Neuronal stem cell (in vitro differentiated cells): ENCODE measurements around the gene OBSCN.

Experiments used
- DNase-seq: peaks from one replicate; pipeline ENCODE4 v3.0.0-alpha.2; 2013; ENCODE audit warnings: low spot score
- H2AFZ ChIP-seq: one replicate; pipeline ENCODE4 v1.6.1; 2013; ENCODE audit warnings: mild to moderate bottlenecking, low read length, inconsistent platforms
- H2AK5ac ChIP-seq: 2 replicates; pipeline ENCODE4 v1.6.1; 2013; ENCODE audit warnings: low read depth, mild to moderate bottlenecking, inconsistent platforms, low read length, moderate library complexity, mixed read lengths
- H2BK120ac ChIP-seq: 2 replicates; pipeline ENCODE4 v1.6.1; 2013; ENCODE audit warnings: low read depth, mild to moderate bottlenecking, inconsistent platforms, low read length, moderate library complexity, mixed read lengths
- H2BK12ac ChIP-seq: one replicate; pipeline ENCODE4 v1.6.1; 2013; ENCODE audit warnings: low read length, inconsistent platforms
- H2BK15ac ChIP-seq: 2 replicates; pipeline ENCODE4 v1.6.1; 2013; ENCODE audit warnings: mild to moderate bottlenecking, low read length, inconsistent platforms, mixed read lengths
- H2BK5ac ChIP-seq: one replicate; pipeline ENCODE4 v1.6.1; 2013; ENCODE audit warnings: inconsistent platforms, mild to moderate bottlenecking, low read length, moderate library complexity
- H3K14ac ChIP-seq: one replicate; pipeline ENCODE4 v1.6.1; 2013; ENCODE audit warnings: low read length, inconsistent platforms
- H3K18ac ChIP-seq: 2 replicates; pipeline ENCODE4 v1.6.1; 2013; ENCODE audit warnings: low read length, inconsistent platforms
- H3K23ac ChIP-seq: 2 replicates; pipeline ENCODE4 v1.6.1; 2013; ENCODE audit warnings: low read depth, mild to moderate bottlenecking, mixed read lengths, low read length, inconsistent platforms; ENCODE audit not compliant: poor library complexity
- H3K27ac ChIP-seq: replicated peaks from 3 replicates; pipeline ENCODE4 v1.5.1; 2013; ENCODE audit warnings: low read length, inconsistent platforms
- H3K27me3 ChIP-seq, 3 experiments: 2 replicates each; pipeline ENCODE4 v1.6.1; 2013; ENCODE audit warnings: low read length in 3 of 3, mild to moderate bottlenecking in 2 of 3, inconsistent platforms in 1 of 3, low read depth in 1 of 3, mixed read lengths in 1 of 3, moderate library complexity in 1 of 3; ENCODE audit not compliant: control insufficient read depth in 3 of 3, insufficient read depth in 3 of 3
- H3K36me3 ChIP-seq, 2 donors: replicated peaks in 1 of 2; 2 replicates each; pipeline ENCODE4 v1.6.1; 2013; ENCODE audit warnings: low read length in 2 of 2; ENCODE audit not compliant: control insufficient read depth in 2 of 2, insufficient read depth in 2 of 2
- H3K4ac ChIP-seq: 2 replicates; pipeline ENCODE4 v1.6.1; 2013; ENCODE audit warnings: inconsistent platforms, mild to moderate bottlenecking, low read length, moderate library complexity
- H3K4me1 ChIP-seq, 2 donors: 1 replicate in 1 of 2; 2 replicates in 1 of 2; pipeline ENCODE4 v1.6.1; 2013; ENCODE audit warnings: low read length in 2 of 2, low read depth in 1 of 2; ENCODE audit not compliant: control insufficient read depth in 2 of 2, insufficient read depth in 1 of 2
- H3K4me2 ChIP-seq: one replicate; pipeline ENCODE4 v1.6.1; 2013; ENCODE audit warnings: mild to moderate bottlenecking, low read length, inconsistent platforms; ENCODE audit not compliant: insufficient read depth, poor library complexity, severe bottlenecking
- H3K4me3 ChIP-seq, 2 donors: 2 replicates each; pipeline ENCODE4 v1.5.1; 2013; ENCODE audit warnings: low read length in 2 of 2, mild to moderate bottlenecking in 2 of 2, inconsistent platforms in 1 of 2, moderate library complexity in 1 of 2
- H3K79me1 ChIP-seq: one replicate; pipeline ENCODE4 v1.6.1; 2013; ENCODE audit warnings: low read depth, mild to moderate bottlenecking, inconsistent platforms, low read length, moderate library complexity
- H3K9ac ChIP-seq: one replicate; pipeline ENCODE4 v1.6.1; 2013; ENCODE audit warnings: mild to moderate bottlenecking, low read depth, low read length, inconsistent platforms; ENCODE audit not compliant: poor library complexity
- H3K9me3 ChIP-seq, 2 donors: replicated peaks in 1 of 2; 2 replicates each; pipeline versions ENCODE3 to v1.6.1; 2013; ENCODE audit warnings: low read length in 2 of 2, mild to moderate bottlenecking in 2 of 2, inconsistent platforms in 1 of 2, low read depth in 1 of 2, mixed read lengths in 1 of 2, moderate library complexity in 1 of 2; ENCODE audit not compliant: control insufficient read depth in 2 of 2, insufficient read depth in 1 of 2
- H4K8ac ChIP-seq: one replicate; pipeline ENCODE4 v1.6.1; 2013; ENCODE audit warnings: low read depth, mild to moderate bottlenecking, inconsistent platforms, low read length, moderate library complexity
- H4K91ac ChIP-seq: one replicate; pipeline ENCODE4 v1.6.1; 2013; ENCODE audit warnings: low read length, low read depth, mild to moderate bottlenecking, inconsistent platforms; ENCODE audit not compliant: poor library complexity
- WGBS, 2 donors: extraction: QIAGEN DNeasy Blood & Tissue Kit; methylation state at CpG; one replicate each; pipeline ENCODE4 v1.1.7; 2013; ENCODE audit warnings: missing lambda C conversion rate in 2 of 2, mixed read lengths in 1 of 2; ENCODE audit not compliant: insufficient read length in 2 of 2, insufficient replicate concordance in 1 of 2; ENCODE audit errors: extremely low coverage in 2 of 2; 5-methylcytosine and 5-hydroxymethylcytosine counted together

Gene OBSCN

DNA sequence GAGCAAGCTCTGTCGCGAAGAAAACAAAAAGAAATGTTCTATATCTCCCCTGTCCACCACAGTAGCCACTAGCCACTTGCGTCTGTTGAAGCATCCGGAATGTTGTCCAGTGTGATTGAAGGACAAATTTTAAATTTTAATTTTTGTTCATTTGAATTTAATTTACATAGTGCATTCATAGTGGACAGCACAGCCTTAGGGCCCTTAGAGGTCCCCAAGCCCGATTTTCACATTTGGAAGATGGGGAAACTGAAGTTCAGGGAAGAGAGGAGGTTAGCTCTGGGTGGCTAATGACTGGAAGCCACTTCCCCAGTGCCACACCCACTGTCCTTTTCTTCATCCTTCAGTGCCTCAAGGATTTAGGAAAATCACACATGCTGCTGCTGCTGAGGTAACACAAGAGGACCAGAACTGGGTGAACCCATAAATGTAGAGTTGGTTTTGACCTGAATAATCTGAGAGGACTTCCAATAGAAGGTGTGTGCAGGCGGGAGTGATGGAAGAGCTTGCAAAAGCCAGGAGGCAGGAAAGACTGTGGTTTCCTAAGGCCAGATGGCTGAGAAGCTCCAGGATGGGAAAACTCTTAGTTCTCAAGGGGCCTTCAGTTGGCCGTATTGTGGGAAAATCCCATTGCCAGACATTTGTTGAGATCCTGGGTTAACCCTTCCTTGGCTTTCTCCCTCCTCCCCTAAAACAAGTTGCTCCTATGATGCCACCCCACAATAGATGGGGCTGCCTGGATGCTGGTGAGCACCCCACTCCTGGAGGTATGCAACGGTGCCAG is 149.2 kb downstream of the OBSCN start:
- no peak overlapping the region for H3K14ac ChIP-seq
- no peak overlapping the region for H2BK15ac ChIP-seq
- H3K18ac ChIP-seq, result no peak overlapping the region
- H3K27ac ChIP-seq, result no peak overlapping the region
- no peak overlapping the region for H2BK120ac ChIP-seq
- no peak overlapping the region for H4K8ac ChIP-seq
- no peak overlapping the region for H2BK12ac ChIP-seq
- H3K4me1 ChIP-seq, result peaks cover 0 to 2% of the 10 kb centered on the region in 2 donors
- H3K9me3 ChIP-seq, result peaks cover 0 to 9% of the 10 kb centered on the region in 2 donors
- H3K23ac ChIP-seq, result no peak overlapping the region
- H3K9ac ChIP-seq, result no peak overlapping the region
- H3K4me3 ChIP-seq, result no peak overlapping the region
- no peaks in the 10 kb centered on the region for H3K27me3 ChIP-seq
- no peaks in the 10 kb centered on the region for H3K79me1 ChIP-seq
- H2BK5ac ChIP-seq, result no peak overlapping the region
- H3K4me2 ChIP-seq, result no peak overlapping the region
- no peak overlapping the region for H2AFZ ChIP-seq
- H3K36me3 ChIP-seq, result peaks cover 0 to 5% of the 10 kb centered on the region in 2 donors
- no CpG with 5 or more reads among the region's 8 CpGs for WGBS, 2 donors
- H2AK5ac ChIP-seq, result no peak overlapping the region
- H4K91ac ChIP-seq, result no peak overlapping the region
- H3K4ac ChIP-seq, result no peak overlapping the region
- no peak for DNase-seq

DNA sequence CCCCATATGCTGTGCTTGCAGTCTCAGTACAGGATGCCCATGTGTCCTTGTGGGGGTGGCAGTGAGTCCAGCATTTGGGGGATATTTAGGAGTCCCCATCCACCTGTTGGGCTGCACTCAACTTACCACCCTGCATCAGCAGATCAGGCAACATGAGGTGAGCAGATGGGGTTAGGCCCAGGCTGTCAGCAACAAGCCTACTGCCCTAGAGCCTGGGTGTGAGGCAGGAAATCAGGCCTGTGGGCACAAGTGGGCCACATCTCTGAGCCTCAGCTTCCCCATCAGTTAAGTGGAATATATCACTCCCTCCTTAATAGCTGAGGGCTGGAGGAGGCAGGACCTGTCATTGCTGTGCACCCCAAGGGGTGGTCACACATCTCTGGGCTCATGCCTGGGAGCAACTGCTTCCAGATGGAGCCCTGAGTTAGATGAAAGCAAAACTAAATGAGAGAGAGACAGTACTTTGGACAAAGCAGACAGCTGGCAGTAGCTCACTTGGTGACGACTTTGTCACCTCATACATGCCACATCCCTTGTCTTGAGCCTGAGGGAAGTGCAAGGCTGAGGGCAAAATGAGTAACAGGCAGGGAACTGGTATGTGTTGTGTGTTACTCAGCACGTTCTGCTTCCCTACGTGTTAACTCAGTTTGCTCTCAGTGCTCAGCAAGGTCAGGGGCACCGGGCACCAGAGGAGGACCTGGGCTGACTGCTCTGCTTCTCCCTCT is 150.4 kb downstream of the OBSCN start:
- no peak for DNase-seq
- Histone ChIP-seq H3K9ac (no peak overlapping the region), H3K27ac (no peak overlapping the region), H2BK12ac (no peak overlapping the region), H3K23ac (peak overlapping the region; percentile 85), H3K4me1 (peaks cover 0 to 2% of the 10 kb centered on the region in 2 donors), H4K8ac (no peak overlapping the region), H4K91ac (no peak overlapping the region), H3K4me2 (no peak overlapping the region), H3K18ac (no peak overlapping the region), H3K79me1 (no peaks in the 10 kb centered on the region), H2AK5ac (no peak overlapping the region), H2BK15ac (no peak overlapping the region), H3K4me3 (no peak overlapping the region), H3K4ac (no peak overlapping the region), H2BK120ac (no peak overlapping the region), H2AFZ (no peak overlapping the region), H3K36me3 (peaks cover 0 to 5% of the 10 kb centered on the region in 2 donors), H2BK5ac (no peak overlapping the region), H3K14ac (no peak overlapping the region), H3K9me3 (peaks cover 0 to 9% of the 10 kb centered on the region in 2 donors), H3K27me3 (no peaks in the 10 kb centered on the region)
- no CpG with 5 or more reads among the region's 4 CpGs for WGBS, 2 donors

DNA sequence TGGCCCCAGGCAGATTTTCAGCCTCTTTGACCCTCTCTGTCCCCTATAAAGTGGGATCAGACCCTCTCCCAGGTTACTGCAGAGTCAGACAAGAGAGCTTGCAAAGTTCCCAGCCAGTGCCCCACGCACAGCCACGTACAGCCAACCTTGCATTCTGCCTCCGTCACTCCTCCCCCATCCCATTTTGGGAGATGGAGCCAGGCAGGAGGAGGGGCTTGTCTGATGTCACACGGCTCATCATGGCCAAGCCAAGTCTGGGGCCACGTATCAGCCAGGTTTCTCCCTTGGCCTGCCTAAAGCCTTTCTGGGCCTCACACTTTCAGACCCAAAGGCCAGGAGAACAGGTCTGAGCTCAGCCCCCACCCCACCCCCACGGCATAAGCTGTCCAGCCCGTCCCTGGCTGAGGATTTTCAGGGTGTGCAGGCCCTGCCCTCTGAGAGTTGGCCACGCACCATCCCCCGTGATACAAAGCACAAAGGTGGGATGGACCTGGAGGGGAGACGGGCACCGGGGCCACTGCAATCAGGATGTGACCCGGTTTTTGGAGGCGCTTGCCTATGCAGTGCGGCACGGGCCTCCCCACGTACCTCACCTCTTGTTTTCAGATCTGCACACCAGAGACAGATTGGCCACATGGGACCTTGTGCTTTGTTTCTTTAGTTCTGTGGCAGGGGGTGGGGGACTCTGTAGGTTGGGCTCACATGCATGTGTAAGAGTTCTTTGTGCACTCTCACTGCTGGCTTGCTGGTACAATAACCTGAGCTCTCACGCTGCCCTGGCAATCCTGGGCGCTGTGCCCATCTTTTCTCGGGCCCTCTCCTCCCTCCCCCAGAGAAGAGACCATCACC is 151.1 kb downstream of the OBSCN start:
- no peak overlapping the region for H3K9ac ChIP-seq
- no peak overlapping the region for H2BK12ac ChIP-seq
- peaks cover 0 to 2% of the 10 kb centered on the region in 2 donors for H3K4me1 ChIP-seq
- peak overlapping the region; percentile 37 for H2BK15ac ChIP-seq
- H3K36me3 ChIP-seq, result peaks cover 0 to 5% of the 10 kb centered on the region in 2 donors
- WGBS, 2 donors, result no CpG with 5 or more reads among the region's 19 CpGs
- H2AFZ ChIP-seq, result no peak overlapping the region
- no peak overlapping the region for H3K4ac ChIP-seq
- H3K4me3 ChIP-seq, result no peak overlapping the region
- H3K23ac ChIP-seq, result peak overlapping the region; percentile 85
- H3K27me3 ChIP-seq, result no peaks in the 10 kb centered on the region
- H3K79me1 ChIP-seq, result no peaks in the 10 kb centered on the region
- H3K4me2 ChIP-seq, result no peak overlapping the region
- H4K8ac ChIP-seq, result no peak overlapping the region
- H2AK5ac ChIP-seq, result peak overlapping the region; percentile 63
- peaks cover 0 to 9% of the 10 kb centered on the region in 2 donors for H3K9me3 ChIP-seq
- peak overlapping the region; percentile 97 for H3K14ac ChIP-seq
- H3K18ac ChIP-seq, result peak overlapping the region; percentile 38
- no peak overlapping the region for H4K91ac ChIP-seq
- H3K27ac ChIP-seq, result no peak overlapping the region
- DNase-seq, result no peak
- H2BK120ac ChIP-seq, result no peak overlapping the region
- no peak overlapping the region for H2BK5ac ChIP-seq
